GM21529 (cell line): ENCODE results near the gene BCL2L11.

Experiments used
- ATAC-seq: cut with Tn5 transposase; IDR thresholded peaks from one replicate; pipeline ENCODE4 v1.9.1; 2021; ENCODE audit not compliant: unreplicated experiment

BCL2L11 gene

DNA sequence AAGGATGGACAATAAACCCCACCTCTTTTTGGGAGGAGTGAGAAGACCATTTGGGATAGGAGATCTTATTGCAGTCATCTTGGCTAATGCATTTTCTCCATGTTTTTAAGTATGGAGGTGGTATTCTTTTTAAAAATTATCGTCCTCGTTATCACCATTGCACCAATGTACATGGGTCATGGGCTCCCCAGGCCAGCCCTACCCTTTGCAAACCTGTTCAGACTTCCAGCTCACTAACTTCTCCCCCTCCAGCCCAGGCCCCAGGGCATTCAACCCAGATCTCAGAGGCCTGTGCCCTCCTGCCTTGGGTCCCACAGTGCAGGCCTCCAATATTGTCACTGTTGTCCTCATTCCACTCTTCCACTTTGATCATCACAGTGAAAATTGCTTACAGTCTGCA, 68.4 kb downstream of the BCL2L11 start:
- no peak for ATAC-seq

DNA sequence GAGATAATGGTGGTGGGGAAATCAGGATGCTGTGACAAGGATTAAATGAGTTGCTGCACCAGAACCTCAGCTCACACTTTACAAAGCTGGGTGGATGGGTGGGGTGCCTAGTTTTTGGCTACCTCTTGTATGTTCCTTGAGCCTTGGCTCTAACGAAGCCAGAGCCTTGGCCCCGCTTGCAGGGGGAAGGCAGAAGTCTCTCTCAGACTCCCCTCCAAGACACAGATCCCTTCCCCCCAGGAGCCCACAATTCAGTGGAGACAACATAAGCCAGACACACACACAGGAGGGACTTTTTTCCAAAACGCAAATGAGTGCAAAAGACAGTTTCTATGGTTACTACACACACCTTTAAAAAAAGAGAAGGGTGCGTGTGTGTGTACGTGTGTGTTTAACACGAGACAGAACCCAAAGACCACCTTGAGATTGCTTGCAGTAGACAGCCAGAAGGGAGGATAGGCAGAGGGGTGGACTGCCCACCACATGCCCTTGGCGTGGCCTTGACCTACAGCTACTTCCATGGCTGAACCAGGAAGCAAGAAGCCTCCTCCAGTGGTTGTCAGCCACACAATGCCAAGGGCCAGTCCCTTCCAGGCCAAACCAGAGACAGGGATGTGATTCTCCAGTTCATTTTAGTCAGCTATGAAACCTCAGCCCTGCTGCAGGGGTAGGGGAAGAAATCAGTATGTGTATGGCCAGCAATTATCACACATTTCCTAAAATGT, 70.3 kb downstream of the BCL2L11 start:
- no peak for ATAC-seq

DNA sequence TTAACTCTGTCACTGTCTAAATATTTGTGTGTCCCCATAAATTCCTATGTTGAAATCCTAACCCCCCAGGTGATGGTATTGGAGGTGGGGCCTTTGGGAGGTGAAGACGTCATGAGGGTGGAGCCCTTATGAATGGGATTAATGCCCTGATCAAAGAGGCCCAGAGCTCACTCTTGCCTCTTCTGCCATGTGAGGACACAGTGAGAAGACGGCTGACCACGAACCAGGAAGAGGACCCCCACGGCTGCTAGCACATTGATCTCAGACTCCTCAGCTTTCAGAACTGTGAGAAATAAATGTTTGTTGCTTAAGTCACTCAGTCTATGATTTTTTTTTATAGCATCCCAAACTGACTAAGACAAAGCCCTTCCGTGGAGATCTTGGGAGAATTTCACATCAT, 71.2 kb downstream of the BCL2L11 start:
- ATAC-seq: no peak

DNA sequence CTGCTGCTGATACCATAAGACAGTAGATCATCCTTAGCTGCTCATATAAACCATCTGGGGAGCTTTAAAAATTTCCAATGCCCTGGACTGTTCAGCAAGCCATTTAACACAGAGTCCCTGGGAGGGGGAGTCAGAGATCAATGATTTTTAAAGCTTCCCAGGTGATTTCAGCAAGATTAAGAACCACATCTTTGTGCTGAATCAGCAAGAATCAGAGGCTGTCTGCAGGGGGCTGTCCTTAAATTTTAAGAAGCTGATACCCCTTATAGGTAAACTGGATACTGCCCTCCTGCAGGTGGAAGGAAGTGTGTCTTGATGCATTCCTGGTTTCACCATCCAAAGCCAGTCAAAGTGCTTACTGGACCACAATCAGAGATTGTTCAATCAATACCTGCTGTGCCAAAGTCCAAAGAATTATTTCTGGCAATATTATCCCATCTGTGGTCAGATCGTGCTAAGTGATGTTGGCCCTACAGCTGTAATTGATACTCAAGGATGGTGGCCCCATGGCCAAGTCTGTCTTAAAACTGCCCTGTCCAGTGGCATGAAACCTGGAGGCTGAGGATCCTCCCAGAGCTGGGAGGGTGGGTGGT, 72.2 kb downstream of the BCL2L11 start:
- no peak for ATAC-seq

DNA sequence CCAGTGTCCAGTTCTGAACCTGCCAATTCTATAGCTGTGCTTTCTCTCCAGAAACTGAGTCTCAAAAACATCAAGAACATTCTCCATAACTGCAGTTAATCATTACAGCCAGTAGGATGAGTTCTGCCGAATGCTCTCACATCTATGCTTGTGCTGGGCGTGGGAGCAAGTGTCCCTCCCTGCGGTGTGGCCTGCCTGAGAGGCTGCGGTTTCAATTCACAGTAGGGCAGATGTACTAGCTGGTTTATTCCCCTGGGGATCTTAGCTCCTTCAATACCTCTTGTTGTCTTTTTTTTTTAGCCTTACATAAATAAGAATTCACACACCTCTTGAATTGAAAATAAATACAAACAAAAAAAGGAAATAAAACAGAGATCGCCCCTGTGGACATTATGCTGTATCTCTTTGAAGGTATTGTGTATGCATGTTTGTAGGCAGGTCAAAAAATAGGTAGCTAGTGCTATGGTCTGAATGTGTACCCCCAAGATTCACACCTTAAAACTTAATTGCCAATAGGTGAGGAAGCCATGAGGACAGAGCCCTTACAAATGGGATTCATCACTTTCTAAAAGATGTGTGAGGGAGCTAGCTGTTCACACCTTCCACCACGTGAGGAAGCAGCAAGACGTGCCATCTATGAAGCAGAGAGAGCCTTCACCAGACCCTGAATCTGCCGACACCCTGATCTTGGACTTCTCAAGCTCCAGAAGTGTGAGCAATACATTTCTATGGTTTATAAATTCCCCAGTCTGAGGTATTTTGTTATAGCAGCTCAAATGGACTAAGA, 74.3 kb downstream of the BCL2L11 start:
- ATAC-seq: peak; percentile 95

DNA sequence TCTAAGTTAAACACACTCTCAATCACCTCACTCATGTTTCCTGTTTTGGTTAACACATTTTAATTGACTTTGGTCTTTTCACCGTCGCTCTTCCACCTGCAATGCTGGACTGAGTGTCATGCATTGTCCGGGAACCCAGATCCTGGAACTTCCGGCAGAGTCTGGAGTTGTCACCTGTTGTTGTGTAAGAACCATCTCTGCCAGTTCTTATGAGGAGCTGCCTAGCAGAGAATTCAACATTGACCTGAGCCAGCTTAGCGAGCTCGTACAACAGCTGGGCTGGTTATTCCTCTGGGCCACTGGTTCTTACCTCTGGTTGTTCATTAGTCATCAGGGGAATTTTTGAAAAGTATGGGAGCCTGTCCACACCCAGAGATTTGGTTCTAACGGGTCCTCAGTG, 75.7 kb downstream of the BCL2L11 start:
- no peak for ATAC-seq

DNA sequence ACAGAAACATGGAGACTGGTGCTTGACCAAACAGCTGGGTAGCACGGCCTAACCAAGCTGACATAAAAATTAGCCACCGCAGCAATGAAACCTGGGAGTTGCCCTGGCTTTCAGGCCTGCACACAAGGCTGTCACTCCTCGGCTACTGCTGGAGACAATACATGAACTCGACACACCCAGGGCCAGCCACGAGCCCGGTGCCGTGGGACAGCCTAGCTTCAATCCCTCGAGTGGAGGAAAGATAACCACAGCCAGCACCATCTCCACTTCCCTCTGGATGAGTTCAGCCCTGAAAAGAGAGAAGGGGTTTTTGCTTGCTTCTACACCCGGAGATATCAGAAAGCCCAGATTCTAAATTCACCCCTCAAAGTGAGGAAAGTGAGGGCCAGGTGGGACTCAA, 78.0 kb downstream of the BCL2L11 start:
- ATAC-seq: no peak

DNA sequence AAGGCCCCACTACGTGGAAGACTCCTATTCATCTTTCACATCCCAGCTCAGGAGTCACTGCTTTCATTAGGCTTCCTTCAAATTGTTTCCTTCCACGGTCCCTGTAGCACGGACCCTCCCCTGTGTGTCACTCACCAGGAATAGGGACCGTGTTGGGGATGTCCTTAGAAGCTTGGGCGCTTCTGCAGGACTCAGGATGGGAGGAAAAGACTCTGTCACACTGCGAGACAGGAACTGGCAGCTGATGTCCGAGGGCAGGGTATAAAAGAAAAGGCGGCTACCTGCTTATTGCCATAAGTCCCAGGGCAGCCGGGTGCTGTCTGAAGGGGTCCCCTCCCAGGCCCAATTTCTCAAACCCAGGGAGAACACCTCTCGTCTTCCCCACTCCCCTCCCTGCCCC, 79.1 kb downstream of the BCL2L11 start:
- ATAC-seq: no peak

DNA sequence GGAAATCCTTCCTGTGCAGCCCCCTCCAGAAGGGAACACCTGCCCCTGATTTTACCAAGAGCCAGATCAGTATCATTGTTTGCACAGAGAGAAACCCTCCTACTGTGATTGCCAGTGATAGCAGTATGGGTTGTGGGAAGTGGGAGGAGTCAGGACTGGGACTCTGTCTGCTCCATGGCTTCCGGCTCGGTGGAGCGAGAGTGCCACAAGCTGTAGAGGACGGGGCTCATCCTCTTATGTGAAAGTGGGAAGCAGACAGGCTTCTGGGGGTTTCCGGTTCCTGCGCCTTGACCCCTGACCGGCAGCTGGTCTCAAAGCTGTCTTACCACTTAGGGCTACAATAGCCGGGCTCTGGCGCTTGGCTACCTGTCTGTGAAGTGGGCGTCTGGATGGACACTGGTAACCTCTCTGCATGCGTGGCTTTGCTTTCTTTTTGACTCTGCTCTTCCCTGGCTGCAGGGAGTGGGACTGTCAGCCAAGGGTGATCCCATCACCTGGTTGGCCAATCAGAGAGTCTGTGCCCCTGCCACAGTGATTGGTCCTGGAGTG, 79.7 kb downstream of the BCL2L11 start:
- no peak for ATAC-seq

DNA sequence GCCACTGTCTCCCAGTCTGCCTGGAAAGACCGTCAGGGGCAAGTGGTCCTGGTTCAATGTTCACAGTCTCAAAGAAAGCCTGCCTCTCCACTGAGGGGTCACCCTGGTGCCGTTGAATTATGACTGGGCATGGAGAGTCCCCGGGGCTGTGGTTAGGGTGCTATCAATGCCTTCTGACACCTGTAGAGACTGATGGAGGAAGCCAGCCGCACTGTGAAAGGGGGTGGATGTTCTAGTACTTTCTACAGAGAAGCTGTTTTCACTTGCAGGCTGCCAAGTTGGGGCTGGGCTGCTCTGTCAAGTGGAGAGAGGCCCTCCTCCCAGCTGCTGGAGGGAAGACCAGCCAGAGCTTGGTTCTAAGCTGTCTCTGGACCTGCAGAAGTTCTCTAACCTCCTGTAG, 80.5 kb downstream of the BCL2L11 start:
- ATAC-seq: peak; percentile 88

DNA sequence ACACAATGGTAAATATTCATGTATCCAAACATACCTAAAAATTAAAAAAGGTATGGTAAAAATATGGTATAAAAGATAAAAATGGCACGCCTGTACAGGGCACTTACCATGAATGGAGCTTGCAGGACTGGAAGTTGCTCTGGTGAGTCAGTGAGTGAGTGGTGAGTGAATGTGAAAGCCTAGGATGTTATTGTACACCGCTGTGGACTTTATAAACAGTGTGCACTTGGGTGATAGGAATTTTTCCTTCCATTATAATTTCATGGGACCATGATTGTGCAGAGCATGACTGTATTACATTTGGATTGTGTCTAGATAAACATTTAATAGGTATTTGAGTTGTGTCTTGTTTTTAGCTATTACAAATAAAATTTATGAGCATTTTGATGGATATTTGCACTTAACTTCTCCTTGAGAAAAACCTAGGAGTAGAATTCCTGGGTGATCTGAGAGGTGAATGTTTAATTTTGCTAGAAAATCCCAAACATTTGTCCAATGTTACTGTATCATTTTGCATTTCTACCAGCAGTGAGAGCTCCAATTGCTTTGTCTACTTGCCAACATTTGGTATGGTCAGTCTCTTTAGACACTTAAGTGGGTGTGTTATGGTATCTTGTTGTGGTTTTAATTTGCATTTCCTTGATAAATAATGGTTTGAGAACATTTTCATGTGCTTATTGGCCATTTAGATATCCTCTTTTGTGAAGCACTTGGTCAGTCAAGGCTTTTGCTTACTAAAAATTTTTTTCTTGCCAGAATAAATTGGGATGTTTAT, 81.7 kb downstream of the BCL2L11 start:
- no peak for ATAC-seq

DNA sequence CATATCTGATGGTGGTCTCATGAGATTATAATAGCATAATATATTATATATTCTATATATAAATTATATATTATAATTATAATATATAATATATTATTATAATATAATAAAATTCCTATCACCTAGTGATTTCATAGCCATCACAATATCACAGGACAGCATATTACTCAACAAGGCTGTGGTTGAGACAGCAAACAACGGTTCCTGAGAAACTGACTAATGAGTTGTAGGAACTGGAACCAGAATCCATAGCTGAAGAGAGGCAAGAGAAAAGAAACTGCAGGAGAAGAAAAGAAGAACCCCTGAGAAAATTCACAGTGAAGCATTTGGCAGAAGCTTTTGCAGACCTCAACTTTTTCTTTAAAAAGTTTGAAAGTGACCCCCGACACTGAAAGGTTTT, 84.0 kb downstream of the BCL2L11 start:
- ATAC-seq: no peak

DNA sequence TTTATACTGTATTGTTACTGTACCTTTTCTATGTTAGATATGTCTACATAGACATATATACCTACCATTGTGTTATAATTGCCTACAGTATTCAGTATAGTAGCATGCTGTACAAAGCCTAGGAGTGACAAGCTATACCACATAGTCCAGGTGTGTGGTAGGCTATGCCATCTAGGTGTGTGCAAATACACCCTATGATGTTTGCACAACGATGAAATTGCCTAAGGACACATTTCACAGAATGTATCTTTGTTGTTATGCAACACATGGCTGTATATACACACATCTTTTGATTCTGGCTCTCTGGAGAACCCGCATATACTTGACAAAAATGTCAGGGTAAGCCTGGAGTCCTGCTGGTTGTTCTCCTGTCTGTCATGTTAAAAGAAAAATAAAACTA, 85.1 kb downstream of the BCL2L11 start:
- ATAC-seq: no peak

DNA sequence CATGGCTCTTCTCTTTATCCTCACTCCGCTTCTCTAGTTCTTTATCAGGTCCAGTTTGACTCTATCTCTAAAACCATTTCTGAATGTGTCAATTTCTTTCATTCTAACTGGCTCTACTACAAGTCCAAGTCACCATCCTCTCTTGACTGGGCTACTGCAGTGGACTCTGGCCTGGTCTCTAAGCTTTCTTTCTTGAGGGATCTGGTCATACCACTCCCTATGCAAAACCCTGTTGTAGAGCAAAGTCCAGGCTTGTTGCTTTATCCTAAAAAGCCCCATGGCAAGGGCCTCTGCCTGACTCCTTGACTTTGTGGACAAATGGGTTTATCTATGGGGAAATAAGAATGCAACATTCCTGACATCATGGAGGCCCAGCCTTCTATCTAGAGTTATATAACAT, 87.1 kb downstream of the BCL2L11 start:
- ATAC-seq: no peak

DNA sequence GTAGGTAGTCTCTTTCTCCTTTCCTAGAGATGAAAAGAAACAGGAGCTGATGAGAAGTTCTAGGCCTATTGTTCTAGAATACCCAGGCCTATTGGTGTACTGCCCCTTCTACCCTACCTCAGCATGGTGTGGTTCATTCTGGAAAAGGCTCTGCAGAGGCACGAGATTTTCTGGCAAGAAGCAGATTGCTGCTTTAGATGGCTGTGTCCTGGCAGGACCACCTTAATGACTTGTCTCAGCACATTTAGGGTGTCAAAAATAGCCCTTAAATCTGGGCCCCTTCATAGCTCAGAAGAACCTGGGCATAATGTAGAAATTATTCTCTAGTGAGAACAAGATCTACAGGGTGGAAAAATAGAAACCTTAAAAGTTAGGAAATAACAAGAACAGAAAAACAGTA, 87.9 kb downstream of the BCL2L11 start:
- no peak for ATAC-seq

DNA sequence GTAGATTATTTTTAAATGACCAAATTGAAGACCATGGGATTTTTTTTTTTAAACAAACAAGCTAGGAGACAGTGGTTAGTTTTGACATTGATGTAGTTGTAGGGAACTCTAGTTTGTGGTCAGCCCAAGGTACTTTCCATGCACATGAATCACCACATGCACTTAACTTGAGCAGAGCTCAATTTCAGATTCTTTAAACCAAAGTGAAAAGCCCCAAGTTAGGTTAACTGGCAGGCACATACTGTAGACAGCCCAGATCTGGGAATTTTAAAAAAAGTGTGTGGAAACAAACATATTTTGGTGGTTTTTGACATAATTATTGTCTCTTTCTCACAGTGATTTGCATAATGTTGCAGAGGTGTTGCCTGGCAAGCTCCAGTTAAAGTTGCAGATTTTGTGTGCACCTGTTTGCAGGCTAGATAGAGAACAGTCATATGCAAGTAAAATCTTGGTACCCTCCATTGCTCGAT, 88.4 kb downstream of the BCL2L11 start:
- peak; percentile 97 for ATAC-seq

DNA sequence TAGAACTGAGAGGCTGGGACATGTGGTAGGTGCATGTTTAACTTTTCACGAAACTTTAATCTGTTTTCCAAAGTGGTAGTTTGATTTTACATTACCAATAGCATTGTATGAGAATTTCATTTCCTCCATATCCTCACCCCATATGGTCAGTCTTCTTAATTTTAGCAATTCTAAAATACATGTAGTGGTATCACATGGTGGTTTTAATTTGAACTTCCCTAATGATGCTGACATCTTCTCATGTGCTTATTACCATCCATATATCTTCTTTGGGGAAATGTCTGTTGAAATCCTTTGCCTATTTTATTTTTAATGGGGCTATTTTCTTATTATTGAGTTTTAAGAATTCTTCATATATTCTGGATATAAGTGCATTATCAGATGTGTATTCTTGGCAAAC, 89.3 kb downstream of the BCL2L11 start:
- ATAC-seq: no peak

DNA sequence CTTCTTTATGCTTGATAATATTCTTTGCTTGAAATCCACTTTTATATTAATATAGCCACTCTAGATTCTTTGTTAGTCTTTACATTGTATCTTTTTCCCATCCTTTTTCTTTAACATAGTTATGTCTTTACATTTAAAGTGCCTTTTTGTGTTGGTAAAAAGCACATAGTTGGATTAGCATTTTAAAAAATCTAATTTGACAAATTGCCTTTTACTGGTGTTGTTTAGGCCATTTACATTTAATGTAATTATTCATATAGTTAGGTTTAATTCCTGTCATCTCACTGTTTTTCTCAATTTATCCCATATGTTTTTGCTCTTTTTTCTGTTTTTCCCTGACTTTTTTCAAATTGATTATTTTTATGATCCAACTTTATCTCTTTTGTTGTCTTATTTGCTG, 93.2 kb downstream of the BCL2L11 start:
- no peak for ATAC-seq

DNA sequence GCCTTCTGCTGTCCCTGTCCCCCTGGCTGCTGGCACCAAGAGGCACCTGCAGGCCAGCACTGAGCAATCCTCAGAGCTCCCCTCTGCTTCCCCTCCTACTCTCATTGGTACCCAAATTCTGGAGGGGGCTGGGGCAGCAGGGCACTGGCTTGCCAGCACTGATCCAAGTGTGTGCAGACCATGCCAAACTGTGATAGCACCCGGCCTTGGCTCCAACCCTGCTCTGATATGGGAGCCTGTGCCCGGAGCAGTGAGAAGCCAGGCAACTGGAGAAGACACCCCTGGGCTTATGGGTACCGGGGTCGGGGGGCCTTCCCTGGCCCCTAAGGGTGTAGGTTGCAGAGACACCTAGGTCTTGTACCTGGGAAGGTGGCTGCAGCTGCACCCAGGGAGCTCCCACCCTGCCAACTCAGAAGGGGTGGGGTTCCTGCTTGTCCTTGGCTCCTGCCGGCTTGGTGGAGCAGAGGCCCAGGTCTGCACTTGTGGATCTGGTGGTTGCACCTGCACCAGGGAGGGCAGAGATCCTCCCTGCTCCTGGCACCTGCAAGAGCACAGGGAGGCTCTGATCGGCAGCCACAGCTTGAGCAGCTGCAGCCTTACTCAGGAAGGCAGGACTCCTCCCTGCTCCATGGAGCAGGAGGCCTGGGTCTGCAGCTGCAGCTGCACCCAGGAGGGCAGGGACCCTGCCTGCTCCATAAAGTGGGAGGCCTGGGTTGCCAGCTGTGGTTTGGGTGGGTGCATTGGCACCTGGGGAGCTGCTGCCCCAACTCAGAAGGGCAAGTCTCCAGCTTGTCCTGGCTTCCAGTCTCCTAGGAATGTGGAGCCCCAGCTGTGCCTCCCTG, 96.3 kb downstream of the BCL2L11 start:
- ATAC-seq: no peak
